ENCODE measurements around the gene MRPL28. TPM values are rescaled to one million over a fixed set of nuclear protein-coding genes. Genes with fewer than 3 reads are reported as not detected.

The MRPL28 gene
- 57.7 and 71.9 TPM in 2 replicates for total RNA-seq

DNA sequence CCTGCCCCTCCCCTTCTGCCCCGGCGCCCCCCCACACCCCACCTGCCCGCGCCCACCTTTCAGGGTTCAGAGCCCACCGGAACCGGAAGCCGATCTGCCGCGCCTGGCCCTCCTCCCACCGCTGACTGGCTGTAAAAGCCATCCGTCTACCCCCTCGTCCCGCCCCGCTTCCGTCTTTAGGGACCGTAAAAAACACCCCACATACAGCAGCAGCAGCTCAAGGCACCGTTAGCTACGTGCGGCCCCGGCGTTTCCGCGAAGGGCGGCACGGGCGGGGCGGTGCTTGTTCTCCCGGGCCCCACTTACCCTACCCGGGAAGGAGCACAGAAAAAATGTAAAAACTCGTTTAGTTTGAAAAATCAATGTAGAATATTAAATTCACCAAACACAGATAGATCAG is at the start of gene MRPL28:
TSS of gene MRPL28 (minus strand) at position 96 of the 400 bp plus-strand sequence. CDS start 320 bp downstream, outside the sequence.

DNA sequence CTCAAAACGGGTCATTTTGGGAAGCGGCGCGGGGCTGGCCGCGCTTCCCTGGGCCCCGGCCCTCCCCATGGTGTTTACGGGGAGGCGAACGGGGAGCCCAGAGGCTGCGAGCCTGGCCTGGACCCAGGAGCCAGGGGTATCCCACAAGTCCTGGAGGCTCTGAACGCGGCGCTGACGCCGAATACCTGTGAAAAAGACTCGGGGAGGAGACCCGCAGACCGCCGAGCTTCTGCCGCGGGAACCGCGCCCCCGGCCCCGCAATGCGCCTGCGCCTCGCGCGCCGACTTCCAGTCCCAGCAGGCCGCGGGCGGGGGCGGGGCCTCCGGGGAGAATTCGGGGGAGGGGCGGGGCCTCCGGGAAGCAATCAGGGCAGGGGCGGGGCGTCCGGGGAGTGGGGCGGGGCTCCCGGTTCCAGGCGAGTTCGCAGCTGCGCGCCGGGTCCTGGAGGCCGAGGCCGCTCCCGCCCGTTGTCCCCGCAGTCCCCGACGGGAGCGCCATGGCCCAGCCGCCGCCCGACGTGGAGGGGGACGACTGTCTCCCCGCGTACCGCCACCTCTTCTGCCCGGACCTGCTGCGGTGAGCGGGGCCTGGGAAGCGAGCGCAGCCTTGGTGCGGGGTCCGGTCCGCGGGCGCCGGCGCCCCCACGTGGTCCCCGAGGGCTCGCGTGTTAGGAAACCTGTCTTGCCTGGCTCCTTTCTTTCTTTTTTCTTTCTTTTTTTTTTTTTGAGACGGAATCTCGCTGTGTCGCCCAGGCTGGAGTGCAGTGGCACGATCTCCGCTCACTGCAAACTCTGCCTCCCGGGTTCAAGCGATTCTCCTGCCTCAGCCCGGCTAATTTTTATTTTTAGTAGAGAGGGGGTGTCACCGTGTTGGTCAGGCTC is 31.4 kb upstream of the MRPL28 start, which contains the start of gene DECR2:
TSS of gene DECR2 (plus strand) at position 418 of the 881 bp plus-strand sequence. CDS start at position 497, 79 bp downstream.

DNA sequence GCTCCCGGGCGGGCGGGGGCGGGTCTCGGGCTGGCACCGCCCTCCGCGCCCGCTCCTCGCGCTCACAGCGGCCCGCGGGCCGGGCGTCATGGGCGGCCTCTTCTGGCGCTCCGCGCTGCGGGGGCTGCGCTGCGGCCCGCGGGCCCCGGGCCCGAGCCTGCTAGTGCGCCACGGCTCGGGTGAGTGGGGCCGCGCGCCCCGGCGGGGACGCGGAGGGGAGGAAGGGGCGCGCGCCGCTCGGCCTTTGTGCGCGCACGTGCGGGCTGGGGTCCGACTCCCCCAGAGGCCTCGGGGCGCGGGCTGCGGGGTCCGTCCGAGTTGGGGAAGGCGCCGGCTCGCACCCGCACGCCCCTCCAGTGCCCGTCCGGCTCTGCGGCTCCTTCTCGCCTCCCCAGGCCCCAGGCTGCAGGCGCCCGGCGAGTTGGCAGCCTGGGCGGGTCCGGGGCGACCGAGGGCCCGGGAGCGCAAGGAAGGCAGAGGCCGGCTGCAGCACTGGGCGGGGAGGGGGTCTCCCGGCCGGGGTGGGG is 26.9 kb upstream of the MRPL28 start, which contains the start of gene NME4:
TSS of gene NME4 (plus strand) at position 65 of the 527 bp plus-strand sequence. CDS start at position 89, 24 bp downstream.

DNA sequence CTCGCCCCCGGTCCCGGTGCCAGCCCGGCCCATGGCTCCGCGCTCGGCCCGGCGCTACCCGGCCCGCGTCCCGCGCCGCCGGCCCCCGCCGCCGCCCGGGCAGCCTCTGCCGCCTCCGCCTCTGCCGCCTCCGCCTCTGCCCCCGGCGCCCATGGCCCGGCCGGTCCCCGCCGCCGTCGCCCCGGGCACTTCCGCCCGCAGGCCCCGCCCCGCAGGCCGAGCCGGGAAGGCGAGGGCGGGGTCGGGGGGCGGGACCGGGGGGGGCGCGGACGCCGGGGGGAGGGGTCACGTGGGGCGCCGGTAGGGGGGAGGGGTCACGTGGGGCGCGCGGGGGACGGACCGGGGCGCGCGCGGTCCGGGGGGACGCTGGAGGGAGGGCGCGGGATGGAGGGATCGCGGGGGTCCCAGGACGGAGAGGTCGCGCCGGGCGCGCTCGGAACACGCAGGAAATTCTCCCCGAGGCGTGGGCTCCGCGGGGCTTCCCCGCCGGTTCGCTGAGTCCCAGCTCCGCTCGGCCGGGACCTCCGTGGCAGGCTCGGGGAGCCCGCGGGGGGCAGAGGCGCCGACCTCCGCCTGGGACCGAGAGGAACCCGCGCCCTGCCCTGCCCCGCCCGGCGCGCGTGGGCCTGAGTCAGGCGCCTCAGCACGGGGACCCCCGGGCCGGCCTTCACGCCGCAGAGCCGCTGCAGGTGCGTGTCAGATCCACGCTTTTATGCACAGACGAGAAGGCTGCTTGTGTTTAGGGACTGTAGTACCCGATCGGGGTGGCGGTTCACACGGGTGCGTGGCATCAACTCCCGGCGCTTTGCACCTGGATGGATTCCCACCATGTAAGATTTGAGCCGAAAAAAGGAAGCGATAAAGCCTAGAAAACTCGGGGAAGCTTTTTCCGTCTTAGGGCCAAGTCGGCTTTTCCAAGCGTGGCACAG is 11.7 kb upstream of the MRPL28 start, which contains the start of gene PGAP6:
TSS of gene PGAP6 (minus strand) at position 190 of the 929 bp plus-strand sequence. CDS start at position 33, 157 bp downstream.

DNA sequence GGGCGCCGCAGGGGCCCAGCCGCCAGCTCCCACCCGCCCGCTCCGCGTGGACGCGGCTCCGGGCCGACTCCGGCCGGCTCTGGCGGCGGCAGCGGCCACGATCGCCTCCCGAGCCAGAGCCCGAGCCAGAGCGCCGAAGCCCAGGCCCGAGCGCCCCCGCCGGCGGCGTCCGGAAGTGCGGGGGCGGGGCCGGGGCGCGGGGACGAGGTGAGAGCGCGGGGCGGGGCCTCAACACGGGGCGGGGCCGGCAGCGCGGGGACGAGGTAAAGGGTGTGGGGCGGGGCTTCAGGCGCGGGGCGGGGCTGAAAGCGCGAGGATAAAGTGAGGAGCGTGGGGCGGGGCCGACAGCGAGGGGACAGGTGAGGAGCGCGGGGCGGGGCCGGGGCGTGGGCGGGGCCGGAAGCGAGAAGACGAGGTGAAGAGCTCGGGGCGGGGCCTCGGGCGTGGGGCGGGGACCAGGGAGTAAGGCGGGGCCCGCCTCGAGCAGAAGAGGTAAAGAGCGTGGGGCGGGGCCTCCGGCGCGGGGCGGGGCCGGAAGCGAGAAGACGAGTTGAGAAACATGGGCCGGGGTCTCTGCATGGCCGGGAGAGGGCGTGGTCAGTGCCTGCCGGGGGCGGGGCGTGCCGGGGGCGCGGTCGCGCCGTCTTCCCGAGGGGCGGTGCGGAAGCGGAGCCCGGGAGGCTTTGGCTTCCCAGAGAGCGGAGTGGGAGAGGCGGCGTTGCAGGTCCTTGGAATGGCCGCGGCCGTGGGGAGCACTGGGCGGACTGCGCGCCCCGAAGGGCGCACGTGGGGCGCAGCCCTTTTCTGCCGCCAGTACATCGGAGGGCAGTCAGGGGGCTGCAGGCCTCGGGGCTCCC is 17.6 kb downstream of the MRPL28 start, which contains the start of gene AXIN1:
TSS of gene AXIN1 (minus strand) at position 177 of the 857 bp plus-strand sequence. CDS start 5,698 bp downstream, outside the sequence.

Other genes starting within 250 kb of the MRPL28 start
- gene NPRL3, start 231.9 kb downstream of the MRPL28 start, total RNA-seq: 14.0 and 21.7 TPM in 2 replicates
- not detected in 2 replicates for gene HBZ, start 217.9 kb downstream of the MRPL28 start, total RNA-seq
- gene HBM, start 204.6 kb downstream of the MRPL28 start, total RNA-seq: not detected in 2 replicates
- 0.73 TPM in 1 of 2 replicates, not detected in the other for gene HBA2, start 197.7 kb downstream of the MRPL28 start, total RNA-seq
- gene HBA1, start 193.9 kb downstream of the MRPL28 start, total RNA-seq: not detected in 2 replicates
- not detected in 2 replicates for gene HBQ1, start 190.1 kb downstream of the MRPL28 start, total RNA-seq
- gene LUC7L, start 141.1 kb downstream of the MRPL28 start, total RNA-seq: 35.6 and 43.8 TPM in 2 replicates
- gene FAM234A, start 135.7 kb downstream of the MRPL28 start, total RNA-seq: 50.4 and 52.9 TPM in 2 replicates
- gene RGS11, start 94.6 kb downstream of the MRPL28 start, total RNA-seq: 0.98 and 2.6 TPM in 2 replicates
- 0.37 TPM in 1 of 2 replicates, not detected in the other for gene ARHGDIG, start 89.9 kb downstream of the MRPL28 start, total RNA-seq
- gene PDIA2, start 87.4 kb downstream of the MRPL28 start, total RNA-seq: 0.20 TPM in 1 of 2 replicates, not detected in the other
- gene AXIN1, start 17.8 kb downstream of the MRPL28 start, total RNA-seq: 16.9 and 19.9 TPM in 2 replicates
- gene PGAP6, start 11.4 kb upstream of the MRPL28 start, total RNA-seq: 38.9 and 44.6 TPM in 2 replicates
- 69.6 and 110 TPM in 2 replicates for gene NME4, start 26.7 kb upstream of the MRPL28 start, total RNA-seq
- gene DECR2, start 31.3 kb upstream of the MRPL28 start, total RNA-seq: 14.9 and 23.9 TPM in 2 replicates
- gene RAB11FIP3, start 55.1 kb upstream of the MRPL28 start, total RNA-seq: 21.7 and 23.5 TPM in 2 replicates
- gene CAPN15, start 157.2 kb upstream of the MRPL28 start, total RNA-seq: 45.2 and 67.6 TPM in 2 replicates
- gene PRR35, start 189.9 kb upstream of the MRPL28 start, total RNA-seq: not detected in 2 replicates
- 0.37 and 0.59 TPM in 2 replicates for gene NHLRC4, start 196.5 kb upstream of the MRPL28 start, total RNA-seq
- 23.5 and 25.6 TPM in 2 replicates for gene PIGQ, start 199.4 kb upstream of the MRPL28 start, total RNA-seq
- gene RAB40C, start 219.5 kb upstream of the MRPL28 start, total RNA-seq: 11.4 and 13.3 TPM in 2 replicates

All from subcutaneous preadipocyte (primary cell).